Dermis blood vessel endothelial cell (primary cell): ENCODE data around the gene ASPSCR1. TPM values are rescaled to one million over a fixed set of nuclear protein-coding genes. Genes with fewer than 3 reads are reported as not detected.

ENCODE experiments used
- DNase-seq: peaks from one replicate; pipeline ENCODE4 v3.0.0; 2010
- total RNA-seq: library from RNA; depleted of rRNA; stranded (reverse); fragments of >200 nt; gene quantifications from 2 replicates; pipeline ENCODE4 v1.2.3, GENCODE V29; 2014

ASPSCR1 gene
- total RNA-seq, 1 donor from 2014 or later: 20.1 TPM

GRCh38 chr17:81984773-81985410 is 7.5 kb downstream of the ASPSCR1 start:
- DNase-seq: no peak

GRCh38 chr17:81986606-81987005 is 9.2 kb downstream of the ASPSCR1 start:
- DNase-seq: no peak

- no peak for DNase-seq
Observed at GRCh38 chr17:81987161-81987770, 9.8 kb downstream of the ASPSCR1 start.

- DNase-seq: no peak
Observed at GRCh38 chr17:81990836-81991683, 13.6 kb downstream of the ASPSCR1 start.

- peak; percentile 41 for DNase-seq
Observed at GRCh38 chr17:81991684-81992305, 14.4 kb downstream of the ASPSCR1 start.

- DNase-seq: no peak
Observed at GRCh38 chr17:81992306-81993102, 15.1 kb downstream of the ASPSCR1 start.

GRCh38 chr17:81993729-81994592 is 16.5 kb downstream of the ASPSCR1 start:
- no peak for DNase-seq

GRCh38 chr17:81994593-81995462 is 17.4 kb downstream of the ASPSCR1 start:
- no peak for DNase-seq

- no peak for DNase-seq
Observed at GRCh38 chr17:81995463-81996231, 18.2 kb downstream of the ASPSCR1 start.

- no peak for DNase-seq
Observed at GRCh38 chr17:81996232-81996756, 18.9 kb downstream of the ASPSCR1 start.

- DNase-seq: no peak
Observed at GRCh38 chr17:81996757-81997441, 19.5 kb downstream of the ASPSCR1 start.

GRCh38 chr17:81998212-81998611 is 20.8 kb downstream of the ASPSCR1 start:
- DNase-seq: peak; percentile 41

GRCh38 chr17:81998691-81999438 is 21.4 kb downstream of the ASPSCR1 start:
- DNase-seq: no peak

- DNase-seq: no peak
Observed at GRCh38 chr17:81999587-81999975, 22.2 kb downstream of the ASPSCR1 start.

- no peak for DNase-seq
Observed at GRCh38 chr17:81999976-82000802, 22.8 kb downstream of the ASPSCR1 start.

GRCh38 chr17:82000803-82001570 is 23.6 kb downstream of the ASPSCR1 start:
- no peak for DNase-seq
